Measurements from ENCODE around the gene TMC6.
"Not testable (repeated sequence)": the region's sequence is repeated elsewhere in the genome, so short reads cannot be mapped to it uniquely, and the experiment has no call there.

The TMC6 gene

DNA sequence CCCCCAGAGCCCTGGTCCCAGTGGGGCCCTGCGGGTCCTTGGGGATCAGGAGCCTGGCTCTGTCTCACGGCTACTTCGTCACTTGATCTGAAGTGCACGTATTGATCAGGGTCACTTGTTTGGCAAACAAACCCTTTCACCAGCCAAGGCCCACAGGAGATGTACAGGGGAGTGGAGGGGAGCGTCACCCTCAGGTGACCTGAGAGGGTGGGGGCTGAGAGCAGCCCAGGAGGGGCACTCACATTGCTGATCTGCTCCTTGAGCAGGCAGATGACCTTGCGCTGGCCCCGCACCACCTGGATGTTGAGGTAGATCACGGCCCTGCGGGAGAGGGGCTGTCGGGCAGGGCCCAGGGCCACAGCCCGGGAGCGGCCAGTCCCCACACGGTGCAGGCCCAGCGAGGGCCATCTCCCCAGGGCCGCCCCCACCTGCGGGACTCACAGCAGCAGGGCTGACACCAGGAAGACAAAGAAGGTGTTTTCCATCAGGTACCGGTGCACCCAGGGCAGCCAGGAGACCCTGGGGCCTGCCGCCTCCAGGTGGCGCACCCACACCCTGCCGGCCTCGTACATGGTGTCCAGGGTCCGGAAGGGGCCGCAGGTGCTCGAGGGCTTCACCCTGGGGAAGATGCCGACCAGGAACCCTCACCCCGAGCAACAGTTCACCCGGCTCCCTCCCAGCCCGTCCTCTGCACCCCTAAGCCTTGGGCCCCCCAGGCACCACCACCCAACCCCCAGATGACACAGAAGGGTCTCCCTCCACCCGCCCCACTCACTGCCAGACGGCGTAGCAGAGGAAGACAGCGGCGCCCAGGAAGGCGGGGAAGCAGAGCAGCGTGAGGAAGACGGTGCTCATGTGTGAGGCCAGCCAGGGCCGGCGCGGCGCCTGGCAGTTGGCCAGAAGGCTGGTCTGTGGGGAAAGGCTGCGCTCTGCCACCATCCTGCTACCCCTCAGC is 11.3 kb downstream of the TMC6 start:
- Mint-ChIP-seq H3K4me1 (ENCODE audit: low read depth) (peaks cover 46% of the 10 kb centered on the region), H3K36me3 (ENCODE audit: low read depth) (peaks cover 61% of the 10 kb centered on the region), H3K9me3 (no peaks in the 10 kb centered on the region), H3K4me3 (no peak overlapping the region), H3K27ac (peak overlapping the region; percentile 10), H3K27me3 (ENCODE audit: low read depth) (no peaks in the 10 kb centered on the region)
- DNase-seq (ENCODE audit: low spot score) = no peak

DNA sequence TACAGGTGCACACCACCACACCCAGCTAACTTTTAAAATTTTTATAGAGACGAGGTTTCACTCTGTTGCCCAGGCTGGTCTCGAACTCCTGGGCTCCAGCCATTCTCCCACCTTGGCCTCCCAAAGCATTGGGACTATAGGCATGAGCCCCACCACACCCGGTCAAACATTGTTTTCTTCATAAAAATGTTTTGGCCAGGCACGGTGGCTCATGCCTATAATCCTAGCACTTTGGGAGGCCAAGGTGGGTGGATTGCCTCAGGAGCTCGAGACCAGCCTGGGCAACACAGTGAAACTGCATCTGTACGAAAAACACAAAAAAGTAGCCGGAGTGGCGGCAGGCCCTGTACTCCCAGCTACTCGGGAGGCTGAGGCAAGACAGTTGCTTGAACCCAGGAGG is 12.1 kb downstream of the TMC6 start:
- DNase-seq (ENCODE audit: low spot score) = no peak
- no peaks in the 10 kb centered on the region for H3K9me3 Mint-ChIP-seq
- no peaks in the 10 kb centered on the region for H3K27me3 Mint-ChIP-seq (ENCODE audit: low read depth)
- no peak overlapping the region for H3K27ac Mint-ChIP-seq
- H3K4me1 Mint-ChIP-seq (ENCODE audit: low read depth) = peaks cover 37% of the 10 kb centered on the region
- peaks cover 54% of the 10 kb centered on the region for H3K36me3 Mint-ChIP-seq (ENCODE audit: low read depth)
- no peak overlapping the region for H3K4me3 Mint-ChIP-seq

DNA sequence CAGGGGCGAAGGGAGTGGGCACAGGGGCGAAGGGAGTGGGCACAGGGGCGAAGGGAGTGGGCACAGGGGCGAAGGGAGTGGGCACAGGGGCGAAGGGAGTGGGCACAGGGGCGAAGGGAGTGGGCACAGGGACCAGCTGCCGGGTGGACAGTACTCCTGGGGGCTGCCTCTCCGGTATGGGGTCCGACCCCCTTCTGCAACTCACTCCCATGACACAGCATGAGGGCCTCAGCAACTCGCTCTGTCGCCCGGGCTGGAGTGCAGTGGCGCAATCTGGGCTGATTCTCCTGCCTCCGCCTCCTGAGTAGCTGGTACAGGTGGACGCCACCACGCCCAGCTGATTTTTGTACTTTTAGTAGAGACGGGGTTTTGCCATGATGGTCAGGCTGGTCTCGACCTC is 12.8 kb downstream of the TMC6 start:
- H3K36me3 Mint-ChIP-seq (ENCODE audit: low read depth) = peaks cover 54% of the 10 kb centered on the region
- H3K27me3 Mint-ChIP-seq (ENCODE audit: low read depth); H3K27ac Mint-ChIP-seq; H3K4me3 Mint-ChIP-seq; H3K9me3 Mint-ChIP-seq; DNase-seq (ENCODE audit: low spot score): not testable (repeated sequence)
- peaks cover 31% of the 10 kb centered on the region for H3K4me1 Mint-ChIP-seq (ENCODE audit: low read depth)

DNA sequence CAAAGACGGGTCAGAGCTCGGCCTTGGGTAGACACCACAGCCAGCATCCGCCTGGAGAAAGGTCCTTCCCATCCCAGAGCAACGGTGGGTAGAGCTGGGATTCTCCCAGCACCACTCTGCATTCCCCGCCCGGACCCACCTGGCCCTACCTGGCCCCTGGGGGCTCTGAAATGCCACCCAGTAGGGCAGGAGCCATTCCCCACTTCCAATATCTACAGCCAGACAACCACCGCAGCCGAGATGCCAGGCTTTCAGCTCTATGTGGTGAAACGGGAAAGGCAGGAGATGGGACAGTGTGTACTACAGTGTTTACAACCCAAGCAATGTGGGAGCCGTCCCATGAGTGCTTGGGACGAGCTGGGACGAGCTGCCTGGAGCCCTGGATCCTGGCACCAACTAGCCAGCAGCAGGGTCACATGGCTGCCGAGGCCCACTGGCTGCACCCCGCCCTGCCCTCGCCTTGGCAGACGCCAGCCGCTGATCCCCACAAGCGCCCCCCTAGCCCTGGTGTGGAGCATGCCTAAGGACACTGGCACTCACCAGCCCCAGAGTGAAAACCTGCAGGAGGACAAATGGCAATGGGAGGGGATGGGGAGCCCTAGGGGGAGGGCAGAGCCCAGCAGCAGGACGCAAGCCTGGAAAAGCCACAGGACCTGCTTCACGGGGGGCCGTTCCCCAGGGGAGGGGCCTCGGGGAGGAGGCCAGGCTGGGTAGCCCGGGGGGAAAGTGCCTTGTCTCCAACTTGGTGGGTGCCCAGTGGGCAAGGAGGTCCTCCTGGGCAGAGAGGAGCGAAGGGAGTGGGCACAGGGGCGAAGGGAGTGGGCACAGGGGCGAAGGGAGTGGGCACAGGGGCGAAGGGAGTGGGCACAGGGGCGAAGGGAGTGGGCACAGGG is 13.5 kb downstream of the TMC6 start:
- H3K27me3 Mint-ChIP-seq (ENCODE audit: low read depth) = no peaks in the 10 kb centered on the region
- peaks cover 55% of the 10 kb centered on the region for H3K36me3 Mint-ChIP-seq (ENCODE audit: low read depth)
- no peak overlapping the region for H3K27ac Mint-ChIP-seq
- DNase-seq (ENCODE audit: low spot score) = no peak
- H3K4me1 Mint-ChIP-seq (ENCODE audit: low read depth) = peaks cover 26% of the 10 kb centered on the region
- H3K9me3 Mint-ChIP-seq = no peaks in the 10 kb centered on the region
- H3K4me3 Mint-ChIP-seq = no peak overlapping the region

DNA sequence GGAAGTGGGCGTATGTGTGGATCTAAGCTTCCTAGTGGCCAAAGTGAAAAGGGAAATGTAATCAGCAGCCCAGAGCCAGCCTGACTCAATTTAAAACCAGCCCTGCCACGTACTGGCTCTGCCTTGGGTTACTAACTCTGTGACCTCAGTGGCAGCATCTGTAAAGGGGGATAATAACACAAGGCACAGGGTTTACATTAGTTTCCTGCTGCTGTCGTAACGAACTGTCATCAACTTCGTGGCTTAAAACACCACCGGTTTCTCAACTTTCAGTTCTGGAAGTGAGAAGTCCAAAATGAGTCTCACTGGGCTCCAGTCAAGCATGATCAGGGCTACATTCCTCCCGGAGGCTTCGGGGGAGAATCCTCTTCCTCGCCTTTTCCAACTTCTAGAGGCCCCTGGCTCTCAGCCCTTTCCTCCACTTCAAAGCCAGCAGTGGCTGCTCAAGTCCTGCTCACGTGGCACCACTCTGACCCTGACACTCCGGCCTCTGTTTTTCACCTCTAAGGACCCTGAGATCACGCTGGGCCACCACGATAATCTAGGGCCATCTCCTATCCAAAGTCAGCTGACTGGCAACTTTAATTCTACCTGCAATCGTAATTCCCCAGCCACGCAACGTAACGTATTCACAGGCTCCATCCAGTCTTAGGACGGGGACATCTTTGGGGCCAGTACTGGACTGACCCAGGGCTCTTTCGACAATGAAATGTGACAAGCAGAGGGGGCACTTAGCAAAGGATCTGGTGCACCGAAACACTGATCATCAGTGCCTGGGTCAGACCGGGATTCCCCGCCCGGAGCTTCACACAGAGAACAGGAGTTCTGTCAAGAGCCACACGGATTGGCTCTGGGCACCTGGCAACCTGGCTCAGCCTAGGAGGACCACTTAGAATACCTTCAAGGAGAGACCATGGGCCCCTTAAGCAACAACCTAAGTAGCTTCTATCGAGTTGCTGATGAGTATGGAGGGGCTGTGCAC is 14.5 kb downstream of the TMC6 start:
- Mint-ChIP-seq H3K27ac (peak overlapping the region; percentile 83), H3K4me1 (ENCODE audit: low read depth) (peaks cover 24% of the 10 kb centered on the region), H3K4me3 (peak overlapping the region; percentile 18), H3K27me3 (ENCODE audit: low read depth) (no peaks in the 10 kb centered on the region), H3K36me3 (ENCODE audit: low read depth) (peaks cover 54% of the 10 kb centered on the region), H3K9me3 (no peaks in the 10 kb centered on the region)
- DNase-seq (ENCODE audit: low spot score) = peak; percentile 57

- no peaks in the 10 kb centered on the region for H3K27me3 Mint-ChIP-seq (ENCODE audit: low read depth)
- peaks cover 22% of the 10 kb centered on the region for H3K4me1 Mint-ChIP-seq (ENCODE audit: low read depth)
- peak overlapping the region; percentile 83 for H3K27ac Mint-ChIP-seq
- no peak overlapping the region for H3K4me3 Mint-ChIP-seq
- H3K9me3 Mint-ChIP-seq = no peaks in the 10 kb centered on the region
- DNase-seq (ENCODE audit: low spot score) = peak; percentile 70
- H3K36me3 Mint-ChIP-seq (ENCODE audit: low read depth) = peaks cover 61% of the 10 kb centered on the region
These were observed 15.8 kb downstream of the TMC6 start for GRCh38 chr17:78112518-78113471.

- no peak overlapping the region for H3K4me3 Mint-ChIP-seq
- DNase-seq (ENCODE audit: low spot score) = no peak
- H3K9me3 Mint-ChIP-seq = no peaks in the 10 kb centered on the region
- peaks cover 22% of the 10 kb centered on the region for H3K4me1 Mint-ChIP-seq (ENCODE audit: low read depth)
- peaks cover 67% of the 10 kb centered on the region for H3K36me3 Mint-ChIP-seq (ENCODE audit: low read depth)
- H3K27ac Mint-ChIP-seq = peak overlapping the region; percentile 75
- no peaks in the 10 kb centered on the region for H3K27me3 Mint-ChIP-seq (ENCODE audit: low read depth)
These were observed 16.6 kb downstream of the TMC6 start for GRCh38 chr17:78111727-78112517.

DNA sequence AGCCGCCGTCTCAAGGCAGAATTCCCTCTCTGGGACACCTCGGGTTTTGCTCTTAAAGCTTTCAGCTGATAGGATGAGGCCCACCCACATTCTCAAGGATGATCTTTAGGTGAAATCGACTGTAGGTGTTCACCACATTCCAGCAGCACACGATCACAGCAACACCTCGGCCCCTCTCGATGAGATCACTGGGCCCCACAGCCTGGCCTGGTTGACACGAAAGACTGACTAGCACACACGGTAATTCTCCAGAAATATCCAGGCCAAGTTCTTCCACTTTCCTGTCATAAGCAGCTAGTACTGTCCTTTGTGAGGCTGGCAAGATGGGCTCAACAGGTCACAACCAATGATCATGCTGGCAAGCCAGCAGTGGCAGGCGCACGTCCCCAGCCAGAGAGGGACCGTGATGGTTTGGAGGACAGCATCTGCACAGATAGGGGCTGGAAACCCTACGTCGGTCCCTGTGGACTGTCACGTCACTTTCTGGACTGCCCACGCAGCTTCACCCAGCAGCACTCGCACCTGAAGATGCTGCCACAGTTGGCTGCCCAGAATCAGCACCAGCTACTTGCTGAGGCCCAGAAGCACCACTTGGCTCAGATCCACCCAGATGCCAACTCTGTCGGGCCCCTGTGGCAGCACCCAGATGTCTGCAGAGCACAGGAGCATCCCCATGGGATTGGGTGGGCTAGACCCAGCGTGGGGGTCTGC is 17.4 kb downstream of the TMC6 start:
- Mint-ChIP-seq H3K27ac (peak overlapping the region; percentile 55), H3K36me3 (ENCODE audit: low read depth) (peaks cover 69% of the 10 kb centered on the region), H3K4me3 (no peak overlapping the region), H3K27me3 (ENCODE audit: low read depth) (no peaks in the 10 kb centered on the region), H3K4me1 (ENCODE audit: low read depth) (peaks cover 22% of the 10 kb centered on the region), H3K9me3 (no peaks in the 10 kb centered on the region)
- DNase-seq (ENCODE audit: low spot score) = no peak

- no peak for DNase-seq (ENCODE audit: low spot score)
- H3K27ac Mint-ChIP-seq = peak overlapping the region; percentile 73
- H3K9me3 Mint-ChIP-seq = no peaks in the 10 kb centered on the region
- H3K4me1 Mint-ChIP-seq (ENCODE audit: low read depth) = peaks cover 22% of the 10 kb centered on the region
- no peak overlapping the region for H3K4me3 Mint-ChIP-seq
- H3K27me3 Mint-ChIP-seq (ENCODE audit: low read depth) = no peaks in the 10 kb centered on the region
- peaks cover 69% of the 10 kb centered on the region for H3K36me3 Mint-ChIP-seq (ENCODE audit: low read depth)
These were observed 18.1 kb downstream of the TMC6 start for GRCh38 chr17:78110363-78111015.

- H3K27ac Mint-ChIP-seq = no peak overlapping the region
- peaks cover 17% of the 10 kb centered on the region for H3K4me1 Mint-ChIP-seq (ENCODE audit: low read depth)
- no peak overlapping the region for H3K4me3 Mint-ChIP-seq
- no peaks in the 10 kb centered on the region for H3K27me3 Mint-ChIP-seq (ENCODE audit: low read depth)
- peaks cover 62% of the 10 kb centered on the region for H3K36me3 Mint-ChIP-seq (ENCODE audit: low read depth)
- no peaks in the 10 kb centered on the region for H3K9me3 Mint-ChIP-seq
- no peak for DNase-seq (ENCODE audit: low spot score)
These were observed 19.1 kb downstream of the TMC6 start for GRCh38 chr17:78109489-78109761.

GRCh38 chr17:78108726-78109488 is 19.6 kb downstream of the TMC6 start:
- Mint-ChIP-seq H3K9me3 (no peaks in the 10 kb centered on the region), H3K27me3 (ENCODE audit: low read depth) (no peaks in the 10 kb centered on the region), H3K27ac (no peak overlapping the region), H3K4me1 (ENCODE audit: low read depth) (peaks cover 12% of the 10 kb centered on the region), H3K4me3 (no peak overlapping the region), H3K36me3 (ENCODE audit: low read depth) (peaks cover 58% of the 10 kb centered on the region)
- no peak for DNase-seq (ENCODE audit: low spot score)
